ENCODE data around the gene PATJ. TPM values are rescaled to one million over a fixed set of nuclear protein-coding genes. Genes with fewer than 3 reads are reported as not detected.
"Not testable (repeated sequence)": the region's sequence is repeated elsewhere in the genome, so short reads cannot be mapped to it uniquely, and the experiment has no call there.

The PATJ gene
- total and polyA plus RNA-seq, 4 donors = 8.0 to 47.1 (median 24.3) TPM

DNA sequence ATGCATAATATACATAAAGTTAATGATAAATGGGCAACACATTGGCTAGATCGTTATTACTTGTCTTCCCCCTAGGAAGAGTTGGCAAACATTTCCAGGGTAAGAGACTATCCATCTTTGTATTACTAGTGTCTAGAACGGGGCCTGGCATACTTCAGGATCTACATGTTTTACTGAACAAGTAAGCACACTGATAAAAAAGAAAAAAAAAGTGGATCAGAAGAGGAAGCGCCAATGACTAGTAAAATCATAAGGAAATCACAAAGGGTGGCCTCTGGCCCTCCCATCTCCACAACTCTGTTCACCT, 17.8 kb upstream of the PATJ start:
- WGBS, 2 donors = 2% methylated on average over 3 of the region's 3 CpGs

DNA sequence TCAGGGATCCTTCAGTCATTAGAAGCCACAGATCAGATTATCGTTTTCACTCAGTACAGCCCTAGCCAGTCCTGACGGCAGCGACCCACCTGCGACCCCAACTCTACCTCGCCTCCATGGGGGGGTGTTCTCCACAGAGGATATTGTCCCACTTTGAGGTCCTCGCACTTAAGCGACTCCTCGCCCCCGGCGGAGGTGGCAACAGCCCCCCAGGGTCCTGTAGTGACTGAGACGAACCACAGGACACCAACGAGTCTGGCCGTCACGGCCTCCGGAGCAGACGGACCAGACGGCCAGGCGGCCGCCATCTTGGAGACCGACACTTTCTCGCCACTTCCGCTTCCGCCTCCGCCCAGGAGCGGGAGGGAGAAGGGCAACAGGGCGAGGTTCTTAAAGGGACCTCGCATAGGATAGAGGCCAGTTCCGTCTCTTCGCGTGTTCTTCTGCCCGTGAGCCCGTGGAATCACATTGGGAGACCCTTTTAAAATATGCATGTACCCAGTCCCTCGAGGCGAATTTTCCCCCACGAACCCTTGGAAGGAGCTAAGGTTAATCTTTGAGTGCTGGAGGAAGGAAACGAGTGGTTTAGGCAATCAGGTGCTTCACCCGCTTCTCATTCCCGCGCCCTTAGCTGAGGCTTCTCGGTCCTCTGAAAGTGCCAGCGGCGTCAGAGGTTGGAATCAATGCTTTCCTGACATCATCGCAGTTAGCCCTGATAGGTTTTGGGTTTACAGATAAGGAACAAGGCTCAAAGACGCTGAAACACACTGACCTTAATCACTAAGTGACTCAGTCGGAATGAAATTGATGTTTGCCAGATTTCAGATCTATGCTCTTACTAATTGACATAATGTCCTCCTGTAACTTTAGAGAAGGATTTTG, 17.2 kb upstream of the PATJ start, which contains the start of gene TM2D1:
Gene TM2D1 (minus strand): TSS at position 329 of the 882 bp plus-strand sequence. CDS start 21 bp downstream, at position 308.
- H3K27me3 ChIP-seq (ENCODE audit: control insufficient read depth in 1 of 2, insufficient read depth in 2 of 2, low read length in 1 of 2) = no peaks in the 10 kb centered on the region
- intact Hi-C loops (cut with DNase I) = no loop called here
- WGBS, 2 donors = 0% methylated on average over 45 of the region's 45 CpGs
- H3K4me1 ChIP-seq (ENCODE audit: control insufficient read depth in 1 of 2, insufficient read depth in 2 of 2, low read length in 2 of 2) = no peaks in the 10 kb centered on the region
- peak; percentile 95 to 96 for DNase-seq
- no peaks in the 10 kb centered on the region for H3K9me3 ChIP-seq (ENCODE audit: control insufficient read depth, low read length)
- peak; percentile 98 for ATAC-seq (ENCODE audit: low FRiP score)
- H3K4me3 ChIP-seq (ENCODE audit: low read length in 2 of 2) = peak within 1 kb of the TSS; percentile 84 to 98
- peak within 1 kb of the TSS in 1 of 2 donors; percentile 87 for H3K27ac ChIP-seq (ENCODE audit: low read depth in 1 of 2, low read length in 2 of 2)
- no peaks in the 10 kb centered on the region for H3K36me3 ChIP-seq (ENCODE audit: control insufficient read depth in 1 of 2, insufficient read depth in 2 of 2, low read length in 1 of 2)

More for the DNA sequence above, 17.8 kb upstream of the PATJ start:
- Histone ChIP-seq H3K27me3 (ENCODE audit: control insufficient read depth in 1 of 2, insufficient read depth in 2 of 2, low read length in 1 of 2) (no peaks in the 10 kb centered on the region), H3K9me3 (ENCODE audit: control insufficient read depth, low read length) (no peaks in the 10 kb centered on the region), H3K4me1 (ENCODE audit: control insufficient read depth in 1 of 2, insufficient read depth in 2 of 2, low read length in 2 of 2) (no peaks in the 10 kb centered on the region), H3K36me3 (ENCODE audit: control insufficient read depth in 1 of 2, insufficient read depth in 2 of 2, low read length in 1 of 2) (no peaks in the 10 kb centered on the region), H3K4me3 (ENCODE audit: low read length in 2 of 2) (peak overlapping the region; percentile 84 to 98), H3K27ac (ENCODE audit: low read depth in 1 of 2, low read length in 2 of 2) (peak overlapping the region in 1 of 2 donors; percentile 73)
- intact Hi-C loops (cut with DNase I) = no loop called here
- no peak for ATAC-seq (ENCODE audit: low FRiP score)
- DNase-seq = no peak

DNA sequence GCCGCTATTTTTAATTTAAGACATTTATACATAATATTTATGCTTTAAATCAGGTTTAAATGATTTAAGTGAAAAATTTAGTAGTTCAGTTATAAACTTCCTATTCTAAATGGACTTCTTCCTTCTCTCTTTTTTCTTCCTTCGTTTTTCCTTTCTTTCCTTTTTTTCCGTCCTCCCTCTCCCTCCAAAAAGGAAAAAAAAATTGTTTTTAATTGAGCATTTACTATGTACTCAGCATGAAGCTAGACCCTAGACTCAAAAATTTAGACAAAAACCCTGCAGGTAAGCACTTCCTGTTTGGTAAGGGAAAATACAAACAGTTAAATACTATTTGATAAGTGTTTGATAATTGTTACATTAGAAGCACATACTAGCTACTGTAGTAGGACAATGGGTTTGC, 14.7 kb upstream of the PATJ start:
- intact Hi-C loops (cut with DNase I) = no loop called here
- no peak overlapping the region for H3K4me3 ChIP-seq (ENCODE audit: low read length in 2 of 2)
- WGBS, 2 donors = 77 to 82% methylated on average over 3 of the region's 3 CpGs
- ATAC-seq (ENCODE audit: low FRiP score) = no peak
- H3K27me3 ChIP-seq (ENCODE audit: control insufficient read depth in 1 of 2, insufficient read depth in 2 of 2, low read length in 1 of 2) = no peaks in the 10 kb centered on the region
- no peaks in the 10 kb centered on the region for H3K36me3 ChIP-seq (ENCODE audit: control insufficient read depth in 1 of 2, insufficient read depth in 2 of 2, low read length in 1 of 2)
- no peaks in the 10 kb centered on the region for H3K4me1 ChIP-seq (ENCODE audit: control insufficient read depth in 1 of 2, insufficient read depth in 2 of 2, low read length in 2 of 2)
- DNase-seq = no peak
- H3K27ac ChIP-seq (ENCODE audit: low read depth in 1 of 2, low read length in 2 of 2) = no peak overlapping the region
- no peaks in the 10 kb centered on the region for H3K9me3 ChIP-seq (ENCODE audit: control insufficient read depth, low read length)

DNA sequence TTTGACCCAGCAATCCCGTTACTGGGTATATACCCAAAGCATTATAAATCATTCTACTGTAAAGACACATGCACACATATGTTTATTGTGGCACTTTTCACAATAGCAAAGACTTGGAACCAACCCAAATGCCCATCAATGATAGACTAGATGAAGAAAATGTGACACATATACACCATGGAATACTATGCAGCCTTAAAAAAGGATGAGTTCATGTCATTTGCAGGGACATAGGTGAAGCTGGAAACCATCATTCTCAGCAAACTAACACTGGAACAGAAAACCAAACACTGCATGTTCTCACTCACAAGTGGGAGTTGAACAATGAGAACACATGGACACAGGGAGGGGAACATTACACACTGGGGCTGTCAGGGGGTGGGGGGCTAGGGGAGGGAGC, 11.6 kb upstream of the PATJ start:
- DNase-seq; H3K27ac ChIP-seq (ENCODE audit: low read depth in 1 of 2, low read length in 2 of 2); H3K4me1 ChIP-seq (ENCODE audit: control insufficient read depth in 1 of 2, insufficient read depth in 2 of 2, low read length in 2 of 2); H3K9me3 ChIP-seq (ENCODE audit: control insufficient read depth, low read length); ATAC-seq (ENCODE audit: low FRiP score); intact Hi-C loops (cut with DNase I); H3K36me3 ChIP-seq (ENCODE audit: control insufficient read depth in 1 of 2, insufficient read depth in 2 of 2, low read length in 1 of 2); H3K4me3 ChIP-seq (ENCODE audit: low read length in 2 of 2); H3K27me3 ChIP-seq (ENCODE audit: control insufficient read depth in 1 of 2, insufficient read depth in 2 of 2, low read length in 1 of 2): not testable (repeated sequence)
- 1 to 54% methylated on average over 1 of the region's 1 CpG for WGBS, 2 donors

DNA sequence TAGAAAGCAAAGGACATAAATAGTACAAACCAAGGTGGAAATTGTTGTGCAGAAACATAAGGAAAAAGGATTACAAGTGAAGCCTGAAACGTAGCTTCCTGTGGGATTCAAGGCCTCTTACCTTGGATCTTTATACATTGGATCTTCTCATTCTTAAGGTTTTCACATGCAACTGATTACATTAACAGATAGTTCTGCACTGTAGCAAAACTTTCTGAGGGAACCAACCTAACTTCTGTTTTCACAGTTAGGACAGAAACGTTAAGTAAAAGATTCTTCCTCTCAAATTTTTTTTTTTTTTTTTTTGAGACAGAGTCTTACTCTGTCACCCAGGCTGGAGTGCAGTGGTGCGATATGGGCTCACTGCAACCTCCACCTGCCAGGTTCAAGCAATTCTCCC, 9.6 kb upstream of the PATJ start:
- H3K27me3 ChIP-seq (ENCODE audit: control insufficient read depth in 1 of 2, insufficient read depth in 2 of 2, low read length in 1 of 2) = no peaks in the 10 kb centered on the region
- no peaks in the 10 kb centered on the region for H3K4me1 ChIP-seq (ENCODE audit: control insufficient read depth in 1 of 2, insufficient read depth in 2 of 2, low read length in 2 of 2)
- ATAC-seq (ENCODE audit: low FRiP score) (no peak), DNase-seq (no peak)
- no peaks in the 10 kb centered on the region for H3K36me3 ChIP-seq (ENCODE audit: control insufficient read depth in 1 of 2, insufficient read depth in 2 of 2, low read length in 1 of 2)
- H3K4me3 ChIP-seq (ENCODE audit: low read length in 2 of 2) = no peak overlapping the region
- 76 to 77% methylated on average over 3 of the region's 3 CpGs for WGBS, 2 donors
- no peaks in the 10 kb centered on the region for H3K9me3 ChIP-seq (ENCODE audit: control insufficient read depth, low read length)
- intact Hi-C loops (cut with DNase I) = no loop called here
- H3K27ac ChIP-seq (ENCODE audit: low read depth in 1 of 2, low read length in 2 of 2) = no peak overlapping the region

DNA sequence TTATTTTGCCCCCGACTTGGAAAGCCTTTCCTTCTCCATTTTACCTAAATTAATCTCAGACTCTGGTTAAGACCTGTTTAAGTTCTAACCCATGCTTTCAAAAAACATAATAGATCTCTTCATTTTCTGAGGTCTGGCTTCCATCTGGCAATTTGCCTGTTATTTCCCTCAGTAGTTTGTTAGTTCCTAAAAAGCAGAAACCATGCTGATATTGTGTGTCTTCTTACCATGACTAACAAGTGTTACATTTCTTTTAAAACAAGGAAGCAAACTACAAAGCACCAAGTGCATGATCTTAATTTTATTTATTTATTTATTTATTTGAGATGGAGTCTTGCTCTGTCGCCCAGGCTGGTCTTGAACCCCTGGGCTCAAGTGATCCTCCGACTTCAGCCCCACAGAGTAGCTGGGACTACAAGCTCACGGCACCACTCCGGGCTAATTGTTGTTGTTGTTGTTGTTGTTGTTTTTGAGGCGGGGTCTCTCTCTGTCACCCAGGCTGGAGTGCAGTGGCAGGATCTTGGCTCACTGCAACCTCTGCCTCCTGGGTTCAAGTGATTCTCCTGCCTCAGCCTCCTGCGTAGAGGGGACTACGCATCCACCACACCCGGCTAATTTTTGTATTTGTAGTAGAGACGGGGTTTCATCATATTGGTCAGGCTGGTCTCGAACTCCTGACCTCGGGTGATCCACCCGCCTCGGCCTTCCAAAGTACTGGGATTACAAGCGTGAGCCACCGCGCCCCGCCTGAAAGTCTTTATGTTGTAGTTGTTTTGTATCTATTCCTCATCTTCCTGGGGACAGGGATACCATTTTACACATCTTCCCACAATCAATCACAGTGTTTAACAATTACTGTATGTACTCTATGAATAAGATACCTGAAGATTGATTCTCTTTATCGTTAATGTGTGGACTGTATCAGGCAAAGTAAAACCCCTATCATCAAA, 1.3 kb upstream of the PATJ start:
- Histone ChIP-seq H3K4me1 (ENCODE audit: control insufficient read depth in 1 of 2, insufficient read depth in 2 of 2, low read length in 2 of 2) (peaks cover 0 to 4% of the 10 kb centered on the region in 2 donors), H3K36me3 (ENCODE audit: control insufficient read depth in 1 of 2, insufficient read depth in 2 of 2, low read length in 1 of 2) (no peaks in the 10 kb centered on the region), H3K9me3 (ENCODE audit: control insufficient read depth, low read length) (no peaks in the 10 kb centered on the region), H3K27me3 (ENCODE audit: control insufficient read depth in 1 of 2, insufficient read depth in 2 of 2, low read length in 1 of 2) (no peaks in the 10 kb centered on the region), H3K4me3 (ENCODE audit: low read length in 2 of 2) (peak overlapping the region in 1 of 2 donors; percentile 96), H3K27ac (ENCODE audit: low read depth in 1 of 2, low read length in 2 of 2) (no peak overlapping the region)
- intact Hi-C loops (cut with DNase I) = loop anchor here (5.0 kb wide), 3 partner anchors 96 to 689 kb away; no protein-coding TSS in a partner anchor
- ATAC-seq (ENCODE audit: low FRiP score) (no peak), DNase-seq (no peak)
- WGBS, 2 donors = 92 to 93% methylated on average over 19 of the region's 19 CpGs

DNA sequence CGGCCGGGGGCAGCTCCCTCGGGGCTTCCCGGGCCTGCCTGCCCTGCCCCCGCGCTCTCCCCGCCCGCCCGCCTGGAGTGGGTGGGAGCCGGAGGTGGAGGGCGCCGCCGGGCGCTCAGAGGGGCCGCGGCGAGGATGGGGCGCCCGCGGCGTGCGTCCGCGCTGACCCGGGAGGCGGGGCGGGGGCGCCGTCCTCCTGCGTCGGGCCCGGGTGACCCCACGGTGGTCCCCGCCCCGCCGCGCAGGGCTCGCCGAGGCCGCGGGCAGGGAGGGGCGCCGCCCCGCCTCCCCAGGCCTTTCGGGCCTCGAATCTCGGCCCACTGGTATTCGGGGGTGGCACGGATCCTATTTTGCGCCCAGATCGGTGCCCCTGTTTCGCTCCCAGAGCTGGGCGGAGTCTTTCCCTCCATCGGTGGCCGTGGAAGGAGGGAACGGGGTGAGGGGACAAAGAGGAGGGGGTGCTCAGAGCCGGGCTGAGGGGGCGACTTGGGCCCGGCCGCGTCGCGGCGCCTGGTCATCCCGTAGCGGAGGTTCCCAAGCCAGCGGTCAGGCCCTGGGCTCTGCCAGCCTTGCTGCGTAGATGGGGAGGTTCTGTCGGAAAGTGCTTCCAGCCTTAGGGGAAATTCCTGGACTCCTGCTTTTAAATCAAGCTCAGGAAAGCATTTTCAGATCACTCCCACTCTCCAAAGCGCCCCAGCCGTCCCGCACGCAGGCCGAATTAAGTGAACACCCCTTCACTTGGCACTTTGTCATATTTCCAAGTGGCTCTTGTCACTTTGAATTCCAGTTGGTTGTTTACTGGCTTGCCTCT, 545 bp downstream of the PATJ start:
- peaks cover 0 to 8% of the 10 kb centered on the region in 2 donors for H3K4me1 ChIP-seq (ENCODE audit: control insufficient read depth in 1 of 2, insufficient read depth in 2 of 2, low read length in 2 of 2)
- 1% methylated on average over 56 to 74 of the region's 74 CpGs for WGBS, 2 donors
- ATAC-seq (ENCODE audit: low FRiP score) (peak; percentile 89), DNase-seq (peak; percentile 66 to 85)
- peak overlapping the region; percentile 77 to 96 for H3K4me3 ChIP-seq (ENCODE audit: low read length in 2 of 2)
- H3K36me3 ChIP-seq (ENCODE audit: control insufficient read depth in 1 of 2, insufficient read depth in 2 of 2, low read length in 1 of 2) = no peaks in the 10 kb centered on the region
- H3K27me3 ChIP-seq (ENCODE audit: control insufficient read depth in 1 of 2, insufficient read depth in 2 of 2, low read length in 1 of 2) = no peaks in the 10 kb centered on the region
- H3K9me3 ChIP-seq (ENCODE audit: control insufficient read depth, low read length) = no peaks in the 10 kb centered on the region
- intact Hi-C loops (cut with DNase I) = loop anchor here (5.0 kb wide), 3 partner anchors 94 to 691 kb away; no protein-coding TSS in a partner anchor
- peak overlapping the region; percentile 78 to 92 for H3K27ac ChIP-seq (ENCODE audit: low read depth in 1 of 2, low read length in 2 of 2)

DNA sequence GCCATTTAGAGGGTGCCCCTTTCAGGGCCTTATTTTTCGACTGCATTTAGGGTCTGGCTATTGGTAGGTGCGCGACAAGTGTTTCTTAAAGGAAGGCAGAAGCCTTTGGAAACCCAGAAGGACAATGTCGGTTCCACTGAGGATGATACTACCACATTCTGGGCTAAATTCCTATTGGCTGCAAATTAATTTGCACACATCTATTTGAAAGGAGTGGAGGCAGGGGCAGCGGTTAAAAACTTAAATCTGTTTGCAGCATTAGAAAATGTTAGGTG, 1.1 kb downstream of the PATJ start:
- no peaks in the 10 kb centered on the region for H3K9me3 ChIP-seq (ENCODE audit: control insufficient read depth, low read length)
- peaks cover 0 to 8% of the 10 kb centered on the region in 2 donors for H3K4me1 ChIP-seq (ENCODE audit: control insufficient read depth in 1 of 2, insufficient read depth in 2 of 2, low read length in 2 of 2)
- H3K4me3 ChIP-seq (ENCODE audit: low read length in 2 of 2) = peak overlapping the region; percentile 77 to 96
- peak overlapping the region; percentile 78 to 92 for H3K27ac ChIP-seq (ENCODE audit: low read depth in 1 of 2, low read length in 2 of 2)
- DNase-seq (no peak), ATAC-seq (ENCODE audit: low FRiP score) (no peak)
- H3K27me3 ChIP-seq (ENCODE audit: control insufficient read depth in 1 of 2, insufficient read depth in 2 of 2, low read length in 1 of 2) = no peaks in the 10 kb centered on the region
- intact Hi-C loops (cut with DNase I) = loop anchor here (5.0 kb wide), 3 partner anchors 94 to 691 kb away; no protein-coding TSS in a partner anchor
- 46 to 50% methylated on average over 5 of the region's 5 CpGs for WGBS, 2 donors
- H3K36me3 ChIP-seq (ENCODE audit: control insufficient read depth in 1 of 2, insufficient read depth in 2 of 2, low read length in 1 of 2) = no peaks in the 10 kb centered on the region

All from aorta (tissue), 5 donors.